A549 (cell line): ENCODE data around the gene MPND. TPM values are rescaled to one million over a fixed set of nuclear protein-coding genes. Genes with fewer than 3 reads are reported as not detected.

ENCODE experiments used
- ATAC-seq, 2 experiments: fragments of 200-7000 bp in 1 of 2; fragments of >200 bp in 1 of 2; cut with Nextera tagmentation in 1 of 2; cut with Tn5 transposase in 1 of 2; 3 replicates each; pipeline versions ENCODE4 v1.8.0 to v1.9.1; 2018 to 2020; ENCODE audit warnings: mild to moderate bottlenecking in 1 of 2, moderate library complexity in 1 of 2
- CTCF ChIA-PET: fragments of 300-600 bp; sonication (Branson Sonifier 250); formaldehyde crosslinking; extraction: SDS; loops from one replicate; lab custom pipeline; 2021; ENCODE audit warnings: antibody characterized with exemption, inconsistent platforms; lab: Yijun Ruan, JAX
- POLR2A ChIA-PET: fragments of 350-600 bp; formaldehyde crosslinking; extraction: SDS; loops from one replicate; lab custom pipeline; 2021; ENCODE audit warnings: antibody characterized with exemption, inconsistent platforms; lab: Yijun Ruan, JAX
- DNase-seq, 2 experiments: peaks; one replicate each; pipeline versions ENCODE4 v3.0.0 to v3.0.0-alpha.2; 2011 to 2016; ENCODE audit warnings: low read depth in 1 of 2, low spot score in 1 of 2
- FAIRE-seq: peaks from 2 replicates; lab custom pipeline; 2011; peaks lifted over from hg19 to GRCh38; lab: Jason Lieb, UNC
- H3K27ac ChIP-seq, 2 experiments: fragments of >200 bp; sonication (Bioruptor Twin); formaldehyde crosslinking; 3 replicates each; pipeline ENCODE4 v1.5.1; 2016 to 2017
- H3K4me1 ChIP-seq: fragments of >200 bp; sonication (Bioruptor Twin); formaldehyde crosslinking; 3 replicates; pipeline ENCODE4 v1.6.1; 2016
- H3K4me2 ChIP-seq: fragments of >200 bp; sonication (Bioruptor Twin); formaldehyde crosslinking; 3 replicates; pipeline ENCODE4 v1.6.1; 2016
- H3K4me3 ChIP-seq: fragments of >200 bp; sonication (Bioruptor Twin); formaldehyde crosslinking; 3 replicates; pipeline ENCODE4 v1.5.1; 2016
- H3K9me3 ChIP-seq: fragments of >200 bp; sonication (Bioruptor Twin); formaldehyde crosslinking; 3 replicates; pipeline ENCODE4 v1.6.1; 2016
- CEBPB ChIP-seq, 2 experiments: fragments of >200 bp in 1 of 2; sonication (Bioruptor Twin) in 1 of 2; formaldehyde crosslinking in 1 of 2; IDR thresholded peaks; 2 replicates each; pipeline ENCODE4 v1.6.1; 2012 to 2016
- EHF ChIP-seq: fragments of 250-450 bp; sonication (Bioruptor Pico); IDR thresholded peaks from 2 replicates; pipeline ENCODE4 v1.5.0; 2020; ENCODE audit warnings: mild to moderate bottlenecking
- EHMT2 ChIP-seq: fragments of 200-600 bp; sonication (generic); IDR thresholded peaks from 2 replicates; pipeline ENCODE4 v1.6.1; 2016; ENCODE audit warnings: antibody characterized with exemption, low read depth, mild to moderate bottlenecking, moderate library complexity
- EP300 ChIP-seq, 2 experiments: fragments of >200 bp; sonication (Bioruptor Twin); formaldehyde crosslinking; IDR thresholded peaks; 2 replicates in 1 of 2; 3 replicates in 1 of 2; pipeline ENCODE4 v1.6.1; 2016 to 2017
- GATA3 ChIP-seq: IDR thresholded peaks from 2 replicates; pipeline ENCODE4 v1.6.1; 2012; ENCODE audit warnings: borderline replicate concordance
- JUN ChIP-seq, 2 experiments: fragments of >200 bp; sonication (Bioruptor Twin); formaldehyde crosslinking; IDR thresholded peaks; 2 replicates in 1 of 2; 3 replicates in 1 of 2; pipeline ENCODE4 v1.6.1; 2016 to 2017
- KDM1A ChIP-seq: fragments of 200-600 bp; sonication (generic); IDR thresholded peaks from 2 replicates; pipeline ENCODE4 v1.6.1; 2016; ENCODE audit warnings: low read depth, mild to moderate bottlenecking
- KDM5A ChIP-seq: fragments of 200-600 bp; sonication (generic); IDR thresholded peaks from 2 replicates; pipeline ENCODE4 v1.6.1; 2016; ENCODE audit warnings: antibody characterized with exemption, mild to moderate bottlenecking
- MAFK ChIP-seq: fragments of 450-650 bp; IDR thresholded peaks from 2 replicates; pipeline ENCODE4 v1.6.1; 2014; ENCODE audit not compliant: partially characterized antibody
- MYC ChIP-seq: IDR thresholded peaks from 2 replicates; pipeline ENCODE4 v1.6.1; 2012; ENCODE audit warnings: mild to moderate bottlenecking, inconsistent platforms, low read length, improper control_type of control experiment, borderline replicate concordance
- PHF8 ChIP-seq: fragments of 200-600 bp; sonication (generic); IDR thresholded peaks from 2 replicates; pipeline ENCODE4 v1.6.1; 2016; ENCODE audit warnings: low read depth, mild to moderate bottlenecking, antibody characterized with exemption, moderate library complexity, borderline replicate concordance
- POLR2AphosphoS2 ChIP-seq: conservative IDR thresholded peaks from 2 replicates; pipeline ENCODE4 v1.6.1; 2012; ENCODE audit warnings: low read length, improper control_type of control experiment, inconsistent platforms
- RCOR1 ChIP-seq: fragments of 150-350 bp; IDR thresholded peaks from 2 replicates; pipeline ENCODE4 v1.6.1; 2014; ENCODE audit warnings: antibody characterized with exemption, low read length, low read depth
- ZSCAN20 ChIP-seq: fragments of 250-450 bp; sonication (Bioruptor Pico); IDR thresholded peaks from 2 replicates; pipeline ENCODE4 v1.8.0; 2022; ENCODE audit warnings: mild to moderate bottlenecking, moderate library complexity
- WGBS: methylation state at CpG from one replicate; pipeline ENCODE4 v1.1.6; 2017; ENCODE audit errors: missing lambda C conversion rate; 5-methylcytosine and 5-hydroxymethylcytosine counted together
- polyA plus RNA-seq, 4 experiments: library from polyadenylated mRNA; depleted of rRNA in 3 of 4; stranded (reverse); fragments of >200 nt; fragmentation: RNase III in 1 of 4; extraction: RNeasy Plus Mini Kit Qiagen cat#74134 plus additional on column Dnase treatment in 1 of 4; gene quantifications; 2 replicates in 3 of 4; 3 replicates in 1 of 4; pipeline ENCODE4 v1.2.3, GENCODE V29; 2011 to 2017
- TF ChIP-seq, protein P1 (sequence below): fragments of 250-450 bp; sonication (Bioruptor Pico); IDR thresholded peaks from 2 replicates; pipeline ENCODE4 v1.5.0; 2021; ENCODE audit warnings: mild to moderate bottlenecking, moderate library complexity, borderline replicate concordance
- TF ChIP-seq, protein P2 (sequence below): fragments of >200 bp; sonication (Bioruptor Twin); formaldehyde crosslinking; IDR thresholded peaks from 3 replicates; pipeline ENCODE4 v1.6.1; 2016
- TF ChIP-seq, protein P3 (sequence below): IDR thresholded peaks from 2 replicates; pipeline ENCODE4 v1.6.1; 2012
- TF ChIP-seq, protein P4 (sequence below): fragments of 200-600 bp; sonication (generic); IDR thresholded peaks from 2 replicates; pipeline ENCODE4 v1.6.1; 2016; ENCODE audit warnings: antibody characterized with exemption, mild to moderate bottlenecking, moderate library complexity
- TF ChIP-seq, protein P5 (sequence below): fragments of >200 bp; sonication (Bioruptor Twin); formaldehyde crosslinking; IDR thresholded peaks from 2 replicates; pipeline ENCODE4 v1.6.1; 2016

MPND gene
- polyA plus RNA-seq, 2 of the 4 experiments (the other 2 are of a cell fraction) = 3.5 to 14.5 TPM

DNA sequence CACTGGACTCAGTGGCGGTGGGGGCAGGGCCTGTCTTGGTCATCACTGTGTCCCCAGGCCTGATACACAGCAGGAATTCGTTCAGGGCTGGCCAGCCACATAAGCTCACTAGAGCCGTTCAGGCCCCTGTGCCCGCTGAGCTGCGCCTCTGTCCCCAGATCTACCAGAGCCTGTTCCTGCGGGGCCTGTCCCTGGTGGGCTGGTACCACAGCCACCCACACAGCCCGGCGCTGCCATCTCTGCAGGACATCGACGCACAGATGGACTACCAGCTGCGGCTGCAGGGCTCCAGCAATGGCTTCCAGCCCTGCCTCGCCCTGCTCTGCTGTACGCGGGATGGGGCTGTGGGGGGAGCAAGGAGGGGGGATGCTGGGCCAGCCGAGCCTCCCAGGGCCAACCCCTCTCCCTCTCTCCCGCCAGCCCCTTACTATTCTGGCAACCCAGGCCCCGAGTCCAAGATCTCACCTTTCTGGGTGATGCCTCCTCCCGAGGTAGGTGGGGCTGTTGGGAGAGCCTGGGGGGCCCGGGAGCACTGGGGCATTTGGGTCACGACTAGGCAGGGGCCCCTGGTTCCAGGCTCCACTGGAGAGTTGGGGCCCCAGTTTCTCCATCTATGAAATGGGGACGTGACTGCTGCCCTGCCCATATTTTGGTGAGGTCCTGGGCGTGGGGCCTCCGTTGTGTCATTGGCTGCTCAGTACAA lies 13.9 kb downstream of the MPND start:
- ChIA-PET POLR2A (no interaction called here), CTCF (interaction anchor here (0.5 to 2.1 kb wide), 2 partner anchors 18 to 73 kb away, joined by 3 to 7 read pairs; no protein-coding TSS in a partner anchor)
- Histone ChIP-seq H3K4me3 (no peak overlapping the region), H3K27ac (no peak overlapping the region), H3K4me2 (no peak overlapping the region), H3K9me3 (no peaks in the 10 kb centered on the region), H3K4me1 (peaks cover 14% of the 10 kb centered on the region)
- DNase-seq = no peak
- TF ChIP-seq POLR2AphosphoS2 = no peak
- no peak for TF ChIP-seq ZSCAN20 (CRISPR knock-in tag)
- TF ChIP-seq EP300 (IDR thresholded peaks at IDR 0.05) = no peak
- TF ChIP-seq, protein P1, sequence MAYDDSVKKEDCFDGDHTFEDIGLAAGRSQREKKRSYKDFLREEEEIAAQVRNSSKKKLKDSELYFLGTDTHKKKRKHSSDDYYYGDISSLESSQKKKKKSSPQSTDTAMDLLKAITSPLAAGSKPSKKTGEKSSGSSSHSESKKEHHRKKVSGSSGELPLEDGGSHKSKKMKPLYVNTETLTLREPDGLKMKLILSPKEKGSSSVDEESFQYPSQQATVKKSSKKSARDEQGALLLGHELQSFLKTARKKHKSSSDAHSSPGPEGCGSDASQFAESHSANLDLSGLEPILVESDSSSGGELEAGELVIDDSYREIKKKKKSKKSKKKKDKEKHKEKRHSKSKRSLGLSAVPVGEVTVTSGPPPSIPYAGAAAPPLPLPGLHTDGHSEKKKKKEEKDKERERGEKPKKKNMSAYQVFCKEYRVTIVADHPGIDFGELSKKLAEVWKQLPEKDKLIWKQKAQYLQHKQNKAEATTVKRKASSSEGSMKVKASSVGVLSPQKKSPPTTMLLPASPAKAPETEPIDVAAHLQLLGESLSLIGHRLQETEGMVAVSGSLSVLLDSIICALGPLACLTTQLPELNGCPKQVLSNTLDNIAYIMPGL (CRISPR knock-in tag) = no peak
- no peak for TF ChIP-seq PHF8
- TF ChIP-seq MYC = no peak
- TF ChIP-seq CEBPB (IDR thresholded peaks at IDR 0.05) = no peak
- FAIRE-seq = no peak
- WGBS = 89% methylated on average over 15 of the region's 23 CpGs
- no peak for ATAC-seq

DNA sequence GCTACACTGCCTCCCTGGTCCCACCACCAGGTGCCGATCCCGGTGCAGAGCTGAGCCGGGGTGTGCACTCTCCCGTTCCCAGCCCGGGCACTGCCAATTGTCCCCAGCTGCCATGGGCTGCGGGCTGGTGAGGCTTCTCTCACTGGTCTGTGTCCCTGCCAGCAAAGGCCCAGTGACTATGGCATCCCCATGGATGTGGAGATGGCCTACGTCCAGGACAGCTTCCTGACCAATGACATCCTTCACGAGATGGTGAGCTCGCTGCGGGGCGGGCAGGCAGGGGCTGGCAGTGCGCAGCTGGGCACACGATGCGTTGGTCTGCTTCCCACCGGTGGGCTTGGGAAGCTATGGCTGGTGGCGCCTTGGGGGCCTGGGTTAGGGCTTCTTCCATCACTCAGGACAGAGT lies 14.6 kb downstream of the MPND start:
- H3K4me3 ChIP-seq = no peak overlapping the region
- WGBS = 100% methylated on average over 13 of the region's 16 CpGs
- no peak overlapping the region for H3K27ac ChIP-seq
- ChIA-PET CTCF (interaction anchor here (0.5 to 2.1 kb wide), 2 partner anchors 17 to 74 kb away, joined by 3 to 7 read pairs; no protein-coding TSS in a partner anchor), POLR2A (no interaction called here)
- no peak overlapping the region for H3K4me2 ChIP-seq
- peaks cover 14% of the 10 kb centered on the region for H3K4me1 ChIP-seq
- DNase-seq (no peak), FAIRE-seq (no peak)
- no peaks in the 10 kb centered on the region for H3K9me3 ChIP-seq
- no peak for TF ChIP-seq PHF8
- no peak for TF ChIP-seq EHMT2
- TF ChIP-seq GATA3 = no peak
- TF ChIP-seq JUN (IDR thresholded peaks at IDR 0.05) = no peak
- no peak for TF ChIP-seq RCOR1
- TF ChIP-seq, protein P2, sequence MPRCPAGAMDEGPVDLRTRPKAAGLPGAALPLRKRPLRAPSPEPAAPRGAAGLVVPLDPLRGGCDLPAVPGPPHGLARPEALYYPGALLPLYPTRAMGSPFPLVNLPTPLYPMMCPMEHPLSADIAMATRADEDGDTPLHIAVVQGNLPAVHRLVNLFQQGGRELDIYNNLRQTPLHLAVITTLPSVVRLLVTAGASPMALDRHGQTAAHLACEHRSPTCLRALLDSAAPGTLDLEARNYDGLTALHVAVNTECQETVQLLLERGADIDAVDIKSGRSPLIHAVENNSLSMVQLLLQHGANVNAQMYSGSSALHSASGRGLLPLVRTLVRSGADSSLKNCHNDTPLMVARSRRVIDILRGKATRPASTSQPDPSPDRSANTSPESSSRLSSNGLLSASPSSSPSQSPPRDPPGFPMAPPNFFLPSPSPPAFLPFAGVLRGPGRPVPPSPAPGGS = no peak
- no peak for TF ChIP-seq KDM1A
- TF ChIP-seq, protein P3, sequence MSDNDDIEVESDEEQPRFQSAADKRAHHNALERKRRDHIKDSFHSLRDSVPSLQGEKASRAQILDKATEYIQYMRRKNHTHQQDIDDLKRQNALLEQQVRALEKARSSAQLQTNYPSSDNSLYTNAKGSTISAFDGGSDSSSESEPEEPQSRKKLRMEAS = no peak
- TF ChIP-seq, protein P4, sequence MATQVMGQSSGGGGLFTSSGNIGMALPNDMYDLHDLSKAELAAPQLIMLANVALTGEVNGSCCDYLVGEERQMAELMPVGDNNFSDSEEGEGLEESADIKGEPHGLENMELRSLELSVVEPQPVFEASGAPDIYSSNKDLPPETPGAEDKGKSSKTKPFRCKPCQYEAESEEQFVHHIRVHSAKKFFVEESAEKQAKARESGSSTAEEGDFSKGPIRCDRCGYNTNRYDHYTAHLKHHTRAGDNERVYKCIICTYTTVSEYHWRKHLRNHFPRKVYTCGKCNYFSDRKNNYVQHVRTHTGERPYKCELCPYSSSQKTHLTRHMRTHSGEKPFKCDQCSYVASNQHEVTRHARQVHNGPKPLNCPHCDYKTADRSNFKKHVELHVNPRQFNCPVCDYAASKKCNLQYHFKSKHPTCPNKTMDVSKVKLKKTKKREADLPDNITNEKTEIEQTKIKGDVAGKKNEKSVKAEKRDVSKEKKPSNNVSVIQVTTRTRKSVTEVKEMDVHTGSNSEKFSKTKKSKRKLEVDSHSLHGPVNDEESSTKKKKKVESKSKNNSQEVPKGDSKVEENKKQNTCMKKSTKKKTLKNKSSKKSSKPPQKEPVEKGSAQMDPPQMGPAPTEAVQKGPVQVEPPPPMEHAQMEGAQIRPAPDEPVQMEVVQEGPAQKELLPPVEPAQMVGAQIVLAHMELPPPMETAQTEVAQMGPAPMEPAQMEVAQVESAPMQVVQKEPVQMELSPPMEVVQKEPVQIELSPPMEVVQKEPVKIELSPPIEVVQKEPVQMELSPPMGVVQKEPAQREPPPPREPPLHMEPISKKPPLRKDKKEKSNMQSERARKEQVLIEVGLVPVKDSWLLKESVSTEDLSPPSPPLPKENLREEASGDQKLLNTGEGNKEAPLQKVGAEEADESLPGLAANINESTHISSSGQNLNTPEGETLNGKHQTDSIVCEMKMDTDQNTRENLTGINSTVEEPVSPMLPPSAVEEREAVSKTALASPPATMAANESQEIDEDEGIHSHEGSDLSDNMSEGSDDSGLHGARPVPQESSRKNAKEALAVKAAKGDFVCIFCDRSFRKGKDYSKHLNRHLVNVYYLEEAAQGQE = no peak
- TF ChIP-seq, protein P5, sequence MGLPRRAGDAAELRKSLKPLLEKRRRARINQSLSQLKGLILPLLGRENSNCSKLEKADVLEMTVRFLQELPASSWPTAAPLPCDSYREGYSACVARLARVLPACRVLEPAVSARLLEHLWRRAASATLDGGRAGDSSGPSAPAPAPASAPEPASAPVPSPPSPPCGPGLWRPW = no peak
- no peak for TF ChIP-seq EHF (CRISPR knock-in tag)
- no peak for TF ChIP-seq KDM5A
- TF ChIP-seq CEBPB (IDR thresholded peaks at IDR 0.05) = no peak
- TF ChIP-seq ZSCAN20 (CRISPR knock-in tag) = no peak
- no peak for TF ChIP-seq POLR2AphosphoS2
- no peak for TF ChIP-seq MAFK
- TF ChIP-seq, all 56 proteins: peak for 0
- no peak; a peak in 1 of 6 replicates for ATAC-seq
